Nephron (organoid): ENCODE results near the gene MCAT.

Experiments used
- H3K27ac Mint-ChIP-seq, 3 experiments: 2 replicates each; pipeline ENCODE4 v1.8.0; 2020; ENCODE audit warnings: mixed read lengths in 3 of 3, mild to moderate bottlenecking in 2 of 3, moderate library complexity in 1 of 3
- H3K27me3 Mint-ChIP-seq: 2 replicates; pipeline ENCODE4 v1.8.0; 2021; ENCODE audit warnings: low read depth, mild to moderate bottlenecking, moderate library complexity, mixed read lengths
- H3K36me3 Mint-ChIP-seq: 2 replicates; pipeline ENCODE4 v1.8.0; 2020; ENCODE audit warnings: low read depth, mixed read lengths
- H3K4me1 Mint-ChIP-seq: 2 replicates; pipeline ENCODE4 v1.8.0; 2020; ENCODE audit warnings: mixed read lengths
- H3K4me3 Mint-ChIP-seq, 3 experiments: 2 replicates each; pipeline ENCODE4 v1.8.0; 2020; ENCODE audit warnings: mild to moderate bottlenecking in 3 of 3, mixed read lengths in 3 of 3, moderate library complexity in 2 of 3
- H3K9me3 Mint-ChIP-seq: 2 replicates; pipeline ENCODE4 v1.8.0; 2020; ENCODE audit warnings: mixed read lengths
- TF ChIP-seq, protein P1 (sequence below), 3 experiments: fragments of 200-600 bp; sonication (generic); IDR thresholded peaks; one replicate each; pipeline ENCODE4 v1.5.0; 2021; ENCODE audit warnings: antibody characterized with exemption in 3 of 3; ENCODE audit not compliant: unreplicated experiment in 3 of 3

The MCAT gene

DNA sequence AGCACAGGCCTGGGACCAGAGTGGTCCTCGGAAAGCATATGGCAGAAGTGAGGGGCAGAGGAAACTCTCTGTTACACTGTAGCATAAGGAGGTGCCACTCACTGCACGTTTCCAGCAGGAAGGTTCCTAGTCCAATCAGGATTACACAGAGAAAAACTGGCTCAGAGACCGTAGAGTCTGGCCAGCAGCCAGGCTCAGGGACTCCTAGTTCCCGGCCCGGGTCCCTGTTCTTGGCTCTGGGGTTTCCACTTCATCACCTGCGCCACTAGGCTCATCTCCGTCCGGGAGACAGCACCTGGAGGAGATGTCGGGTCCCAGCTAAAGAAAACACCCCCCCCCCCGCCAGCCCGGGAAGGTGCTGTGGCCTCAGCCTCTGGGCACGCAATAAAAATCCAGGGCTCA lies 42.7 kb upstream of the MCAT start:
- H3K4me3 Mint-ChIP-seq = peak overlapping the region; percentile 75 to 81 (median 78)
- peaks cover 12% of the 10 kb centered on the region for H3K4me1 Mint-ChIP-seq
- TF ChIP-seq, protein P1, sequence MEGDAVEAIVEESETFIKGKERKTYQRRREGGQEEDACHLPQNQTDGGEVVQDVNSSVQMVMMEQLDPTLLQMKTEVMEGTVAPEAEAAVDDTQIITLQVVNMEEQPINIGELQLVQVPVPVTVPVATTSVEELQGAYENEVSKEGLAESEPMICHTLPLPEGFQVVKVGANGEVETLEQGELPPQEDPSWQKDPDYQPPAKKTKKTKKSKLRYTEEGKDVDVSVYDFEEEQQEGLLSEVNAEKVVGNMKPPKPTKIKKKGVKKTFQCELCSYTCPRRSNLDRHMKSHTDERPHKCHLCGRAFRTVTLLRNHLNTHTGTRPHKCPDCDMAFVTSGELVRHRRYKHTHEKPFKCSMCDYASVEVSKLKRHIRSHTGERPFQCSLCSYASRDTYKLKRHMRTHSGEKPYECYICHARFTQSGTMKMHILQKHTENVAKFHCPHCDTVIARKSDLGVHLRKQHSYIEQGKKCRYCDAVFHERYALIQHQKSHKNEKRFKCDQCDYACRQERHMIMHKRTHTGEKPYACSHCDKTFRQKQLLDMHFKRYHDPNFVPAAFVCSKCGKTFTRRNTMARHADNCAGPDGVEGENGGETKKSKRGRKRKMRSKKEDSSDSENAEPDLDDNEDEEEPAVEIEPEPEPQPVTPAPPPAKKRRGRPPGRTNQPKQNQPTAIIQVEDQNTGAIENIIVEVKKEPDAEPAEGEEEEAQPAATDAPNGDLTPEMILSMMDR (IDR thresholded peaks at IDR 0.05; ENCODE audit: unreplicated experiment in 3 of 3) = no peak
- H3K36me3 Mint-ChIP-seq = peaks cover 7% of the 10 kb centered on the region
- H3K27me3 Mint-ChIP-seq = peaks cover 4% of the 10 kb centered on the region
- peak overlapping the region in 2 of 3 experiments; percentile 28 to 57 for H3K27ac Mint-ChIP-seq
- no peaks in the 10 kb centered on the region for H3K9me3 Mint-ChIP-seq

DNA sequence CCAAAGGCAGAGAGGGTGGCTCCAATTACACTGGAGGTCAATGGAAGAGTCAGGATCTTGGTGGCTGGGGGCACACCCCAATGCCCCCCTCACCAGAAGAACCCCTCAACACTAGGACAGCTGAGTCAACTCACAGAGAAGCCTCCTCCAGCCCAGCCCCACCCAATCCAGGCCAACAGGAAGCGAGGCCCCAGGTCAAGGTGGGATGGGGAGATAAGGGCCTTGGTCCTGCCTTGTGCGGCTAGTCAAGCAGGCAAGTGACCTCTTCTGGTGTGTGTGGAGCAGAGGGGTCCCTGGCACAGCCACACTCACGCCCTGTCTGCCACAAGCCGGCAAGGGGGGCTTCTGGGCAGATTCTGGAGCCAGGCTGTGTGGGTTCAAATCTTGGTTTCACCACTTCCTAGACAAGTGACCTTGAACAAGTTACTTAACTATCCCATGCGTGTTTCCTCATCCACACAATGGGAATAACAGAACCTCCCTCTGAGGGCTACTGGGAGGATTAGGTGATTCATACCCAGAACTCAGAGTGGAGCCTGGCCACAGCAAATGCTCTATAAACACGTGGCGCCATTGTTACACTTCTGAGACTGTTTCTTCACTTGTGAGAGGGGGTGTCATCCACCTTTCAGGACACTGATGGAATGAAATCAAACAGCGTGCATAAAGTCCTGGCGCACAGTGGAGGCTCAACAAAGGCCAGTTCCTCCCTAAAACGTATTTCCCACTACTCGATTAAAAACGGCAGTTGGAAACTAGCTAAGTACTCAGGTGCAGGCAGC lies 40.5 kb upstream of the MCAT start:
- no peaks in the 10 kb centered on the region for H3K9me3 Mint-ChIP-seq
- peak overlapping the region in 2 of 3 experiments; percentile 30 to 69 for H3K4me3 Mint-ChIP-seq
- peak overlapping the region in 1 of 3 experiments; percentile 49 for H3K27ac Mint-ChIP-seq
- H3K36me3 Mint-ChIP-seq = peaks cover 19% of the 10 kb centered on the region
- peaks cover 6% of the 10 kb centered on the region for H3K4me1 Mint-ChIP-seq
- no peaks in the 10 kb centered on the region for H3K27me3 Mint-ChIP-seq
- TF ChIP-seq, protein P1 (IDR thresholded peaks at IDR 0.05; ENCODE audit: unreplicated experiment in 3 of 3) = no peak

DNA sequence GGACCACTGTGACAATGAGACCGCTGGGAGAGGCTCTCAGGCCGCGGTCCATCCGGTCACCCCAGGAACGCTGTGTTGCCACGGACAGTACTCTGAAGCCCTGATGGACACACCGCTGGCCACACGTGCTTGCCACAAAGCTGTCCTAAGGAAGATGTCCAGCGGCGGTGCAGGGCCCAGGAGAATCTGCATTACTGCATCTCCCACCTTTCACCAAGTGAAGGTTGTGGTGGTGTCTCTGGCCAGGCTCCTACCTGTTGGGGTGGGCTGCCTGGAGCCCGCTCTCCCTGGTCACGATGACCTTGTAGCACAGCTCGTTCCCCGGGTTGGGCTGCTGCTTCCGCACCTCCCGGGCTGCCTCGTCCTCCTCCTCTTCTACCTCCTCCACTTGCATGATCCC lies 39.5 kb upstream of the MCAT start:
- Mint-ChIP-seq H3K36me3 (peaks cover 23% of the 10 kb centered on the region), H3K27me3 (no peaks in the 10 kb centered on the region), H3K4me3 (no peak overlapping the region), H3K4me1 (peaks cover 6% of the 10 kb centered on the region), H3K9me3 (no peaks in the 10 kb centered on the region), H3K27ac (no peak overlapping the region)
- TF ChIP-seq, protein P1 (IDR thresholded peaks at IDR 0.05; ENCODE audit: unreplicated experiment in 3 of 3) = no peak

DNA sequence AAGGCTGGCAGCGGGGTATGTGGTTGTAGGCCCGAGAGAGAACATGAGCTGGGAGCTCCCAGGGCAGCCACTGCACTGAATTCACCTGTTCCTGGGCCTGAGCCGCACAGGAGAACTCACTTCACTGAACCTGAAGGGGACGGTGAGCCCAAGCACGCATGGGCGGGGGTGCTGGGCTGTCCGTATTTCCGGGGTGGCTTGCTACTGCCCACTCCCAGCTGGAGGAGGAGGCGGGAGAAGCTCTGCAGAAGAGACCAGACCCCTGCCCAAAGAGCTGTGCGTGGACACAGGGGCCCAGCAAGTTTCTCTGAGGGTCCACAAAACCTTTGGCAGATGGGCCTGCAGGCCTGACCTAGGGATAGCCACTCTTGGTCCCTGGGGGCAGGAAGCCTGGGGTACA lies 38.9 kb upstream of the MCAT start:
- H3K36me3 Mint-ChIP-seq = peaks cover 28% of the 10 kb centered on the region
- H3K9me3 Mint-ChIP-seq = no peaks in the 10 kb centered on the region
- peaks cover 6% of the 10 kb centered on the region for H3K4me1 Mint-ChIP-seq
- no peak overlapping the region for H3K4me3 Mint-ChIP-seq
- H3K27ac Mint-ChIP-seq = no peak overlapping the region
- no peaks in the 10 kb centered on the region for H3K27me3 Mint-ChIP-seq
- TF ChIP-seq, protein P1 (IDR thresholded peaks at IDR 0.05; ENCODE audit: unreplicated experiment in 3 of 3) = no peak

DNA sequence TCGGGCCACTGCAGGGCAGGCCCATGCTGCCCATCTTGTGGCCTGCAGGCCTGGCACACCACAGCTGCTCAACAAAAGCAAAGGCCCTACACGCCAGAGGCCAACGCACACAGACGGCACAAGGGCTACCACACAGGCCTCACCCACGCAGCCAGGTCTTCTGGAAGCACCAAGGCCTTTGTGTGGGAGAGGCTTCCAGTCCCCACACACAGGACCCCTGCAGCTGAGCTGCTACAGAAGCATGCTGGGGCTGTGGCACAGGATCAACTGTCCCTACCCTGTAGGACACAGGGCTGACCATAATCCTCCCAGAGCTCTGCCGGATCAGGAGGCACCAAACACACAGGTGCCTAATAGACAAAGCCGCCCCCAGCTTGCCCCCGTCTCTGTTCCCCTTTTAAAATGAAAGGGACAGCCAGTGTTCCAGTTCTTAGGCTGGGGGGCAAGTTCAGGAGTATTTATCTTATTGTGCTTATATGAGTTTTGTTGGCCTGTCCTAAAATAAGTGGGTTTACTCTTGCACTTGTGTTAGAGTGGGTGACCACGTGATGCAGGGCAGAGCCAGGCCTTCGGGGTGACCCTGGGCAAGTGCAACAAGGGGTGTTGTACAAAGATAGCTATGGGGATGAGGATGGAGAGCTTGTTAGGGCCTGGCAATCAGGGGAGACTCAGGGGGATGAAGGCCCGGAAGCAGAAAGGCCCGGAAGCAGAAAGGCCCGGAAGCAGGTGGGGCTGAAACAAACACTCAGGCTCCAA lies 38.3 kb upstream of the MCAT start:
- Mint-ChIP-seq H3K36me3 (peaks cover 28% of the 10 kb centered on the region), H3K27me3 (no peaks in the 10 kb centered on the region), H3K4me1 (peaks cover 6% of the 10 kb centered on the region), H3K27ac (no peak overlapping the region), H3K9me3 (no peaks in the 10 kb centered on the region), H3K4me3 (no peak overlapping the region)
- TF ChIP-seq, protein P1 (IDR thresholded peaks at IDR 0.05; ENCODE audit: unreplicated experiment in 3 of 3) = no peak
